IPS-18a (cell line): ENCODE measurements around the gene GIMAP8.

Experiments
- H3K27ac ChIP-seq: one replicate; pipeline ENCODE4 v1.5.1; 2013; ENCODE audit warnings: low read length
- H3K27me3 ChIP-seq: one replicate; pipeline ENCODE4 v1.6.1; 2013; ENCODE audit warnings: mild to moderate bottlenecking, low read length; ENCODE audit not compliant: control insufficient read depth, insufficient read depth
- H3K36me3 ChIP-seq: one replicate; pipeline ENCODE4 v1.6.1; 2013; ENCODE audit warnings: low read depth, low read length; ENCODE audit not compliant: control insufficient read depth
- H3K4me1 ChIP-seq: one replicate; pipeline ENCODE4 v1.6.1; 2013; ENCODE audit warnings: low read depth, low read length; ENCODE audit not compliant: control insufficient read depth
- H3K4me3 ChIP-seq: one replicate; pipeline ENCODE4 v1.5.1; 2013; ENCODE audit warnings: low read length
- H3K9ac ChIP-seq: one replicate; pipeline ENCODE4 v1.6.1; 2013; ENCODE audit warnings: mild to moderate bottlenecking, low read length, moderate library complexity
- H3K9me3 ChIP-seq: one replicate; pipeline ENCODE4 v1.6.1; 2013; ENCODE audit warnings: low read depth, low read length; ENCODE audit not compliant: control insufficient read depth

GIMAP8 gene

DNA sequence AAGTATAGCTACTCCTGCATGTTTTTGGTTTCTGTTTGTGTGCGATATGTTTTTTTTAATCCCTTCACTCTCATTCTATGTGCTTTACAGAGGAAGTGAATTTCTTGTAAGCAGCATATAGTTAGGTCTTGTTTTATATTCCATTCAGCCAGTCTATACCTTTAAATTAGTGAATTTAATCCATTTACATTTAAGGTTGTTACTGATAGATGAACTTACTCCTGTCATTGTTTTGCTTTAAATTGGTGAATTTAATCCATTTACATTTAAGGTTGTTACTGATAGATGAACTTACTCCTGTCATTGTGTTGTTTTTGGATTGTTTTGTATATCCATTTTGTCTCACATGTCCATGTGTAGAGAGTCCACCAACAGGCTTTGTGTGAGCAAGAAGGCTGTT is 11.1 kb downstream of the GIMAP8 start:
- H3K9me3 ChIP-seq = no peaks in the 10 kb centered on the region

DNA sequence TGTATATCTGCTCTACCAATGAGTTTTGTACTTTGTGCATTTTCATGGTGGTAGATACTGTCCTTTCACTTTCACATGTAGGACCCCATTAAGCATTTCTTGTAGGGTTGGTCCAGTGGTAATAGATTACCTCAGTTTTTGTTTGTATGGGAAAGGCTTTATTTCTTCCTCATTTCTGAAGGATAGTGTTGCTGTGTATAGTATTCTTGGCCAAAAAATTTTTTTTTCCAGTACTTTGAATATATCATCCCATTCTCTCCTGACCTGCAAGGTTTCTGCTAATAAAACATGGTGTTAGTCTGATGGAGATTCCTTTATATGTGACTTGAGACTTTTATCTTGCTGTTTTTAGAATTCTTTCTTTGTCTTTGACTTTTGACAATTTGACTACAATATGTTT is 12.0 kb downstream of the GIMAP8 start:
- Histone ChIP-seq H3K4me1 (no peaks in the 10 kb centered on the region), H3K36me3 (no peaks in the 10 kb centered on the region), H3K4me3 (no peak overlapping the region), H3K27me3 (no peaks in the 10 kb centered on the region), H3K27ac (no peak overlapping the region), H3K9me3 (no peaks in the 10 kb centered on the region), H3K9ac (no peak overlapping the region)

More for the DNA sequence above, 11.1 kb downstream of the GIMAP8 start:
- H3K27me3 ChIP-seq = no peaks in the 10 kb centered on the region
- no peak overlapping the region for H3K4me3 ChIP-seq
- no peaks in the 10 kb centered on the region for H3K4me1 ChIP-seq
- H3K27ac ChIP-seq = no peak overlapping the region
- H3K9ac ChIP-seq = no peak overlapping the region
- no peaks in the 10 kb centered on the region for H3K36me3 ChIP-seq

DNA sequence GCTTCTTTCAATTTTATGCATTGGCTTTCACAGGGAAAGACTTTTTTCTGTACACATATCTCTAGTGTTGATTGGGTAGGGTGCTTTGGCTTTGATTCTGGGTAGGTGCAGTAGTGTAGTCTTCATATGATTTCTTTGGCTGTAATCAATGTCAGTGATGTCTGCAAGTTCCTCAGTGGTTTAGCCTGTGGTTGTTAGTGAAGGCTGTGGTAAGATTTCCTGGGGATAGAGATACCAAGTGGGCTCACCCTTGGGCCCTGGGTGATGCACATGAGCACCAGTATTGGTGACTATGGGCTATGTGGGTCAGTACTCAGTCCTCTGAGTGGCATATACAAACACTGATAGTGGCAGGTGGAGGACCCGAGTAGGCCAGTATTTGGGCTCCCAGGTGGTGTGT is 13.0 kb downstream of the GIMAP8 start:
- Histone ChIP-seq H3K9ac (no peak overlapping the region), H3K36me3 (no peaks in the 10 kb centered on the region), H3K4me1 (no peaks in the 10 kb centered on the region), H3K27me3 (no peaks in the 10 kb centered on the region), H3K4me3 (no peak overlapping the region), H3K9me3 (no peaks in the 10 kb centered on the region), H3K27ac (no peak overlapping the region)

GRCh38 chr7:150464962-150465361 is 14.5 kb downstream of the GIMAP8 start:
- Histone ChIP-seq H3K4me3 (no peak overlapping the region), H3K27ac (no peak overlapping the region), H3K9me3 (no peaks in the 10 kb centered on the region), H3K4me1 (no peaks in the 10 kb centered on the region), H3K27me3 (no peaks in the 10 kb centered on the region), H3K9ac (no peak overlapping the region), H3K36me3 (no peaks in the 10 kb centered on the region)

- no peaks in the 10 kb centered on the region for H3K9me3 ChIP-seq
- no peaks in the 10 kb centered on the region for H3K36me3 ChIP-seq
- no peaks in the 10 kb centered on the region for H3K27me3 ChIP-seq
- no peak overlapping the region for H3K4me3 ChIP-seq
- H3K27ac ChIP-seq = no peak overlapping the region
- no peak overlapping the region for H3K9ac ChIP-seq
- no peaks in the 10 kb centered on the region for H3K4me1 ChIP-seq
Observed at GRCh38 chr7:150465414-150465813, 15.0 kb downstream of the GIMAP8 start.

DNA sequence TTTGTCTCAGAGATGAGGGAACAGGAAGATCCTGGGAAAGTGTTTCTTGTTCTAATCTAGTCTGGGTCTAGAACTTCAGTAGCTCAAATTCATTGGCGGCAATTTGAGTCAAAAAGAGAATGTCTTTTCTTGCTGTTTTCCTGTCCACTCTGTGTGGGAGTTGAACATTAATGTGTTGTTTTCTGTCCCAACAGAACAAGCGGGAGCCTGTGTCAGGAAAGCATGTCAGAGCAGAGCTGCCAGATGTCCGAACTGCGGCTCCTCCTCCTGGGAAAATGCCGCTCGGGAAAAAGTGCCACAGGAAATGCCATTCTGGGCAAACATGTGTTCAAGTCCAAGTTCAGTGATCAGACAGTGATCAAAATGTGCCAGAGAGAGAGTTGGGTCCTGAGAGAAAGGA is 16.0 kb downstream of the GIMAP8 start:
- H3K9ac ChIP-seq = no peak overlapping the region
- no peaks in the 10 kb centered on the region for H3K4me1 ChIP-seq
- no peak overlapping the region for H3K4me3 ChIP-seq
- no peaks in the 10 kb centered on the region for H3K9me3 ChIP-seq
- no peaks in the 10 kb centered on the region for H3K27me3 ChIP-seq
- no peaks in the 10 kb centered on the region for H3K36me3 ChIP-seq
- no peak overlapping the region for H3K27ac ChIP-seq

DNA sequence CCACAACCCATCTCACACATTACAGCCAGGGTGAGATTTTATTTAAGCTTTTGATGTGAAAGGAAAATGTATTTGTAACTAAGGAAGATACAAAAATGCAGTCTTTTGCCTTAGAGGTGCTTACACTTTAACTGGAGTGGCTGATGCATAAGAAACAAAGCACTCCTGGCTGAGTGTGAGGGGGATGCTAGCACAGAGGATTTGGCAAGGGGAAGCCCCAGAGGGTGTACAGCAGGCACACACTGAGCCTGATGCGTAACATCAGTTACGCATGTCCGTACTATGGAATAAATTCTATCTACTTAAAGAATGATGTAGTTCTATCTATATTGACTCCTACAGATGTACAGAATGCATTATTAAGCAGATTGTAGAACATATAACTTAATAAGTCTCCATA is 17.8 kb downstream of the GIMAP8 start:
- no peak overlapping the region for H3K4me3 ChIP-seq
- H3K27me3 ChIP-seq = no peaks in the 10 kb centered on the region
- no peak overlapping the region for H3K27ac ChIP-seq
- H3K9me3 ChIP-seq = no peaks in the 10 kb centered on the region
- no peaks in the 10 kb centered on the region for H3K4me1 ChIP-seq
- no peak overlapping the region for H3K9ac ChIP-seq
- no peaks in the 10 kb centered on the region for H3K36me3 ChIP-seq

- H3K36me3 ChIP-seq = no peaks in the 10 kb centered on the region
- H3K4me1 ChIP-seq = no peaks in the 10 kb centered on the region
- no peak overlapping the region for H3K27ac ChIP-seq
- no peak overlapping the region for H3K9ac ChIP-seq
- no peaks in the 10 kb centered on the region for H3K9me3 ChIP-seq
- H3K4me3 ChIP-seq = no peak overlapping the region
- H3K27me3 ChIP-seq = no peaks in the 10 kb centered on the region
Observed at GRCh38 chr7:150471886-150472285, 21.5 kb downstream of the GIMAP8 start.

- Histone ChIP-seq H3K4me3 (no peak overlapping the region), H3K4me1 (no peaks in the 10 kb centered on the region)
Observed at GRCh38 chr7:150473902-150474301, 23.5 kb downstream of the GIMAP8 start.

DNA sequence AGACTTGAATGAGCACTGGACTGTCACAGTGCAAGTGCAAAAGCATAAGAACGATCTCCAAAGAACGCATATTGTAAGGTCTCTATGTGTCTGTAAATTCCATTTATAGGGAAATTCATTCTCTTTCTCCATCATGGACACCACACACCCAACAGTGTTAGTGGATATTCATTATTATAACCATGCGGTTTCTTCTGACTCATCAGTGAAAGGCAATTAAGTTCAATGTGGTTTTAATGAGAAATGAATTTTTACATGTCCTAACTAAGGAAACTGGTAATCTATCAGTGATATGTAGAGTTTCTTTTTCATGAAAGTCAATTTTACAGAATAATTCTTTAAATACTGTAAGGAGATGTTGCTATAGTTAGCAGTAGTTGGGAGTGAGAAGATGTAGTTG is 25.9 kb downstream of the GIMAP8 start:
- H3K4me1 ChIP-seq = no peaks in the 10 kb centered on the region
- no peaks in the 10 kb centered on the region for H3K27me3 ChIP-seq
- H3K27ac ChIP-seq = no peak overlapping the region
- no peak overlapping the region for H3K4me3 ChIP-seq
- no peaks in the 10 kb centered on the region for H3K36me3 ChIP-seq
- no peak overlapping the region for H3K9ac ChIP-seq
- H3K9me3 ChIP-seq = no peaks in the 10 kb centered on the region

More at GRCh38 chr7:150473902-150474301, 23.5 kb downstream of the GIMAP8 start:
- Histone ChIP-seq H3K27ac (no peak overlapping the region), H3K27me3 (no peaks in the 10 kb centered on the region), H3K9ac (no peak overlapping the region), H3K36me3 (no peaks in the 10 kb centered on the region), H3K9me3 (no peaks in the 10 kb centered on the region)

GRCh38 chr7:150476819-150477631 is 26.6 kb downstream of the GIMAP8 start:
- no peaks in the 10 kb centered on the region for H3K9me3 ChIP-seq
- no peaks in the 10 kb centered on the region for H3K36me3 ChIP-seq
- no peaks in the 10 kb centered on the region for H3K27me3 ChIP-seq
- H3K4me1 ChIP-seq = no peaks in the 10 kb centered on the region
- H3K9ac ChIP-seq = no peak overlapping the region
- no peak overlapping the region for H3K4me3 ChIP-seq
- H3K27ac ChIP-seq = no peak overlapping the region

GRCh38 chr7:150479023-150479716 is 28.7 kb downstream of the GIMAP8 start:
- Histone ChIP-seq H3K4me1 (no peaks in the 10 kb centered on the region), H3K36me3 (no peaks in the 10 kb centered on the region), H3K4me3 (no peak overlapping the region), H3K9ac (no peak overlapping the region), H3K27ac (no peak overlapping the region), H3K27me3 (no peaks in the 10 kb centered on the region), H3K9me3 (no peaks in the 10 kb centered on the region)
